ENCODE results near the gene AGPAT1.

AGPAT1 gene

DNA sequence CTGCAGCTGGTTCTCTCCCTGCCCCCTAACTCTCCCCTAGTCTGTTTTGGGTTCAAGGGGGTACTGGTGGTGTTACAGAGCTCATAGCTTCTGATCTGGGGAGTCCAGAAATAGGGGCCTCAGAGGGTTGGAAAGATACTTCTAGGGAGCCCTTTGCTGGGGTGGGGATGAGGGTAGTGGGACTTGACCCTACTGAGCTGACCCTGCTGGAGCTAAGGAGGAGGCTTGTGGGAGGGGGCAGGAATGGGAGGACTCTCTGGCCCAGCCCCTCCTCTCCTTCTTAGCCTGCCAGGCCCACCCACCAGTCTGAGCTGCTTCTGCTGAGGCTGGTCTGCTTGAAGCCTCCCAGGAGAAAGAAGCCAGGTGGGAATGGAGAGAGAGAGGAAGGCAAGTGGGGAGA, 11.6 kb downstream of the AGPAT1 start, which contains the start of gene EGFL8:
TSS of gene EGFL8 (plus strand) at position 301 of the 400 bp plus-strand sequence. CDS start 1,571 bp downstream, outside the sequence.
- Histone ChIP-seq H3K36me3 (replicated peaks) (peaks cover 30% of the 10 kb centered on the region), H3K27me3 (replicated peaks) (no peaks in the 10 kb centered on the region), H3K4me3 (ENCODE audit: low read depth, low read length) (no peak within 1 kb of the TSS), H3K27ac (no peak within 1 kb of the TSS)
- in situ Hi-C loops (cut with HindIII; ENCODE audit: low pct_ligation_motif_present, low sequenced_read_pairs), result no loop called here
- no peak for TF ChIP-seq CTCF (IDR thresholded peaks at IDR 0.05; ENCODE audit: low read depth, low read length, missing control alignments)
- DNase-seq, result no peak

DNA sequence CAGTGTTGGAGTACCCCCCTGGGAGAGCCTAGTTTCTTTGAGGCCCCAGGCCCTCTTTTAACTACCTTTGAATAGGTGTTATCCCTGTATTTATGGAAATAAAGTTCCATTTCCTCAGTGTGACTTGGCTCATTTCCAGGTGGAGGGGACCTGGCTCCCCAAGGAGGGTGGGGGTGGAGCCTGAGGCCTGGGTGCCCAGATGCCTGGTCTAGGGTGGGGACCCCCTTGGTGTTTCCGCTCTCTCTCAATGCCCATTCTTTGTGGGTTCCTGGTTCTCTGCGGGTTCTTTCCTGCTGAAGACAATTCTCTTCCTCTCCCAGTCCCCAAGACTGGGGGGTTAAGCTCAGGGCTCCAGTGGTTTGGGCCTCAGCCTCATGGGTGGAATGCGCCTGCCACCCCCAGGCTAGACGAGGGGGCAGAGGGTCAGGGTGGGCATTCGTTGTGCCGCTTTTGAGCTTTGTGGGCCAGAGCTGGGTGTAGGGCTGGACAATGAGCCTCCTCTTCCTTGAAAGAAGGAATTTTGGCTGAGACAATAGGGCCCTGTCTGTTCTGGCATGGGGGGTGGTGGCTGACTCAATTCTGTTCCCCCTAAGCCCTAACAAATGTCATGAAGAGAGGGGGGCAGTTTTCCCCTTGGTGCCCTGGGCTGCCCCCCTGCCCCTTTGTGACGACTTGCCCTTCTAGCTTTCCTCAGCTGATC, 12.2 kb downstream of the AGPAT1 start:
- in situ Hi-C loops (cut with HindIII; ENCODE audit: low pct_ligation_motif_present, low sequenced_read_pairs), result no loop called here

GRCh38 chr6:32158052-32158451, 17.8 kb downstream of the AGPAT1 start:
- Histone ChIP-seq H3K27me3 (replicated peaks) (no peaks in the 10 kb centered on the region), H3K36me3 (replicated peaks) (peaks cover 12% of the 10 kb centered on the region), H3K4me3 (ENCODE audit: low read depth, low read length) (no peak overlapping the region), H3K27ac (no peak overlapping the region)
- no peak for DNase-seq
- TF ChIP-seq CTCF (IDR thresholded peaks at IDR 0.05; ENCODE audit: low read depth, low read length, missing control alignments), result no peak
- in situ Hi-C loops (cut with HindIII; ENCODE audit: low pct_ligation_motif_present, low sequenced_read_pairs), result no loop called here

More for the DNA sequence above, 12.2 kb downstream of the AGPAT1 start:
- TF ChIP-seq CTCF (IDR thresholded peaks at IDR 0.05; ENCODE audit: low read depth, low read length, missing control alignments), result no peak
- Histone ChIP-seq H3K4me3 (ENCODE audit: low read depth, low read length) (no peak overlapping the region), H3K27me3 (replicated peaks) (no peaks in the 10 kb centered on the region), H3K36me3 (replicated peaks) (peaks cover 25% of the 10 kb centered on the region), H3K27ac (no peak overlapping the region)
- DNase-seq, result no peak

DNA sequence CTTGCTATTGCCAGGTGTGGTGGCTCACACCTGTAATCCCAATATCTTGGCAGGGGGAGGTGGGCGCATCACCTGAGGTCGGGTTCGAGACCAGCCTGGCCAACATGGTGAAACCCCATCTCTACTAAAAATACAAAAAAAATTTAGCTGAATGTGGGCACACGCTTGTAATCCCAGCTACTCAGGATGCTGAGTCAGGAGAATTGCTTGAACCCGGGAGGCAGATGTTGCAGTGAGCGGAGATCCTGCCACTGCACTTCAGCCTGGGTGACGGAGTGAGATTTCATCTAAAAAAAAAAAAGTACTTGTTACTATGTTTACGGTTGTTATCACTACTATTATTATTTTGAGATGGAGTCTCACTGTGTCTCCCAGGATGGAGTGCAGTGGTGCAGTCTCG, 19.0 kb downstream of the AGPAT1 start:
- no peak for TF ChIP-seq CTCF (IDR thresholded peaks at IDR 0.05; ENCODE audit: low read depth, low read length, missing control alignments)
- H3K36me3 ChIP-seq (replicated peaks), result peaks cover 9% of the 10 kb centered on the region
- DNase-seq, result no peak
- H3K4me3 ChIP-seq (ENCODE audit: low read depth, low read length), result no peak overlapping the region
- in situ Hi-C loops (cut with HindIII; ENCODE audit: low pct_ligation_motif_present, low sequenced_read_pairs), result no loop called here
- no peaks in the 10 kb centered on the region for H3K27me3 ChIP-seq (replicated peaks)
- no peak overlapping the region for H3K27ac ChIP-seq

DNA sequence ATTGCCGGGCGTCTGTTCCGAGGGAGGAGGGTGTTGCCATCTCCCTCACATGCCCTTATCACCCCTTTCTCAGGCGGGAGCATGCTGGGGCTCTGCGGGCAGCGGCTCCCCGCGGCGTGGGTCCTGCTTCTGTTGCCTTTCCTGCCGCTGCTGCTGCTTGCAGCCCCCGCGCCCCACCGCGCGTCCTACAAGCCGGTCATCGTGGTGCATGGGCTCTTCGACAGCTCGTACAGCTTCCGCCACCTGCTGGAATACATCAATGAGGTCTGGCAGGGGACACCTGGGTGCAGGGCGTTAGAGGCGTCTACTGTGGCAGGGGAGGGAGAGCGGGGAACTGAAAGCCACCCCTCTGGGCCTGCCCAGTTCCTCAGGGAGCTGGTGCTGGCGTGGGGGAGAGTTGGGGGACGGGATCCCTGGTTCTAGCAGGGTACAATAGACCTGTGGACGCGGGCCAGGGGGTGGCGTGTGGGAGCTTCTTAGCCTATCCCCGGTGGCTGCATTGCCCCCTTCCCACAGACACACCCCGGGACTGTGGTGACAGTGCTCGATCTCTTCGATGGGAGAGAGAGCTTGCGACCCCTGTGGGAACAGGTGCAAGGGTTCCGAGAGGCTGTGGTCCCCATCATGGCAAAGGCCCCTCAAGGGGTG, 21.2 kb downstream of the AGPAT1 start:
- H3K27me3 ChIP-seq (replicated peaks), result no peaks in the 10 kb centered on the region
- peak; percentile 75 for TF ChIP-seq CTCF (IDR thresholded peaks at IDR 0.05; ENCODE audit: low read depth, low read length, missing control alignments)
- peak overlapping the region; percentile 86 for H3K4me3 ChIP-seq (ENCODE audit: low read depth, low read length)
- in situ Hi-C loops (cut with HindIII; ENCODE audit: low pct_ligation_motif_present, low sequenced_read_pairs), result no loop called here
- DNase-seq, result peak; percentile 55
- peaks cover 9% of the 10 kb centered on the region for H3K36me3 ChIP-seq (replicated peaks)
- H3K27ac ChIP-seq, result peak overlapping the region; percentile 80

Data from brain microvascular endothelial cell (primary cell).